ENCODE measurements around the gene OR5B2.

- TF ChIP-seq CTCF (IDR thresholded peaks at IDR 0.05) (no peak), POLR2A (IDR thresholded peaks at IDR 0.05) (no peak)
These were observed 16.4 kb upstream of the OR5B2 start for GRCh38 chr11:58444300-58444699.
